Uterus (tissue), 4 donors: ENCODE measurements around the gene DCANP1. TPM values are rescaled to one million over a fixed set of nuclear protein-coding genes. Genes with fewer than 3 reads are reported as not detected.

ENCODE experiments used
- DNase-seq, 2 donors: peaks; one replicate each; pipeline ENCODE4 v3.0.0-alpha.2; 2019 to 2020
- H3K27ac ChIP-seq, 2 donors: fragments of 200-600 bp; sonication (generic); 1 replicate in 1 of 2; 2 replicates in 1 of 2; pipeline ENCODE4 v1.5.1; 2016 to 2018
- H3K27me3 ChIP-seq, 2 donors: fragments of 200-600 bp; sonication (generic); one replicate each; pipeline ENCODE4 v1.5.1; 2018 to 2019; ENCODE audit warnings: control low read depth in 1 of 2
- H3K36me3 ChIP-seq, 2 donors: fragments of 200-600 bp; sonication (generic); one replicate each; pipeline ENCODE4 v1.5.1; 2019; ENCODE audit warnings: control low read depth in 1 of 2
- H3K4me1 ChIP-seq, 2 donors: fragments of 200-600 bp; sonication (generic); one replicate each; pipeline ENCODE4 v1.5.1; 2018 to 2019; ENCODE audit warnings: control low read depth in 1 of 2
- H3K4me3 ChIP-seq, 2 donors: fragments of 200-600 bp; sonication (generic); 1 replicate in 1 of 2; 2 replicates in 1 of 2; pipeline ENCODE4 v1.5.1; 2018 to 2019; ENCODE audit warnings: mild to moderate bottlenecking in 1 of 2
- H3K9me3 ChIP-seq, 2 donors: fragments of 200-600 bp; sonication (generic); one replicate each; pipeline ENCODE4 v1.5.1; 2019; ENCODE audit warnings: control low read depth in 1 of 2
- CTCF ChIP-seq, 4 experiments: fragments of 200-600 bp in 2 of 4; fragments of 450-650 bp in 2 of 4; sonication (generic) in 2 of 4; IDR thresholded peaks; one replicate each; pipeline ENCODE4 v1.5.1; 2016 to 2019; ENCODE audit warnings: antibody characterized with exemption in 4 of 4, mild to moderate bottlenecking in 2 of 4, moderate library complexity in 1 of 4
- POLR2A ChIP-seq, 2 donors: fragments of 450-650 bp; IDR thresholded peaks; one replicate each; pipeline ENCODE4 v1.6.1; 2016; ENCODE audit warnings: antibody characterized with exemption in 2 of 2, mild to moderate bottlenecking in 1 of 2, moderate library complexity in 1 of 2
- intact Hi-C: fragments of 100-400 bp; cut with DNase I; formaldehyde crosslinking; loops from one replicate; pipeline ENCODE4 v1.15.1; 2023; ENCODE audit warnings: low total_unique reads
- total RNA-seq, 4 donors: library from RNA; depleted of rRNA in 3 of 4; stranded (reverse); fragments of >200 nt in 3 of 4; gene quantifications; one replicate each; pipeline versions ENCODE4 v1.1.0 to v1.2.4, GENCODE V29; 2014 to 2023
- donor health status: DM: yes; HTN: yes; CAD: no.

DCANP1 gene
- total RNA-seq, 4 donors from 2014 or later, result not detected

- Histone ChIP-seq H3K4me3 (no peak overlapping the region), H3K27ac (no peak overlapping the region), H3K27me3 (no peaks in the 10 kb centered on the region), H3K9me3 (no peaks in the 10 kb centered on the region), H3K36me3 (no peaks in the 10 kb centered on the region), H3K4me1 (peaks cover 0 to 4% of the 10 kb centered on the region in 2 donors)
- TF ChIP-seq POLR2A (IDR thresholded peaks at IDR 0.05) (no peak), CTCF (IDR thresholded peaks at IDR 0.05) (no peak)
- DNase-seq, result no peak
- intact Hi-C loops, result no loop called here
Observed at GRCh38 chr5:135400866-135401265, 46.3 kb downstream of the DCANP1 start.

GRCh38 chr5:135399794-135400542 lies 47.2 kb downstream of the DCANP1 start:
- H3K4me3 ChIP-seq, result peak overlapping the region; percentile 68 to 69
- peak overlapping the region; percentile 84 to 93 for H3K27ac ChIP-seq
- H3K36me3 ChIP-seq, result no peaks in the 10 kb centered on the region
- H3K4me1 ChIP-seq, result peaks cover 0 to 7% of the 10 kb centered on the region in 2 donors
- no peak for TF ChIP-seq POLR2A (IDR thresholded peaks at IDR 0.05)
- TF ChIP-seq CTCF (IDR thresholded peaks at IDR 0.05), result no peak
- DNase-seq, result no peak
- H3K27me3 ChIP-seq, result no peaks in the 10 kb centered on the region
- H3K9me3 ChIP-seq, result no peaks in the 10 kb centered on the region
- intact Hi-C loops, result no loop called here

- intact Hi-C loops, result no loop called here
- Histone ChIP-seq H3K4me1 (peaks cover 0 to 11% of the 10 kb centered on the region in 2 donors), H3K27me3 (no peaks in the 10 kb centered on the region), H3K4me3 (peak within 1 kb of the TSS; percentile 68 to 69), H3K36me3 (no peaks in the 10 kb centered on the region), H3K9me3 (no peaks in the 10 kb centered on the region), H3K27ac (peak within 1 kb of the TSS; percentile 84 to 93)
- TF ChIP-seq CTCF (IDR thresholded peaks at IDR 0.05) (peak in 3 of 4 experiments; percentile 10 to 31 (median 20)), POLR2A (IDR thresholded peaks at IDR 0.05) (peak; percentile 59 to 80)
- DNase-seq, result peak; percentile 82 to 87
Observed at GRCh38 chr5:135398855-135399793, 48.0 kb downstream of the DCANP1 start, which contains the start of gene MACROH2A1. Gene MACROH2A1, minus strand, starts transcription at chr5:135399231. Its CDS starts 10,138 bp downstream, at chr5:135389093.

- H3K4me3 ChIP-seq, result peak overlapping the region; percentile 68 to 69
- H3K27ac ChIP-seq, result peak overlapping the region; percentile 84 to 93
- no peaks in the 10 kb centered on the region for H3K36me3 ChIP-seq
- H3K4me1 ChIP-seq, result peaks cover 0 to 11% of the 10 kb centered on the region in 2 donors
- intact Hi-C loops, result no loop called here
- no peaks in the 10 kb centered on the region for H3K9me3 ChIP-seq
- no peak for TF ChIP-seq POLR2A (IDR thresholded peaks at IDR 0.05)
- no peaks in the 10 kb centered on the region for H3K27me3 ChIP-seq
- peak in 1 of 2 donors; percentile 35 for DNase-seq
Observed at GRCh38 chr5:135398160-135398854, 48.8 kb downstream of the DCANP1 start.

GRCh38 chr5:135397084-135397483 lies 50.1 kb downstream of the DCANP1 start:
- intact Hi-C loops, result no loop called here
- no peaks in the 10 kb centered on the region for H3K27me3 ChIP-seq
- no peak for DNase-seq
- TF ChIP-seq POLR2A (IDR thresholded peaks at IDR 0.05) (no peak), CTCF (IDR thresholded peaks at IDR 0.05) (no peak)
- peaks cover 0 to 11% of the 10 kb centered on the region in 2 donors for H3K4me1 ChIP-seq
- H3K27ac ChIP-seq, result no peak overlapping the region
- no peaks in the 10 kb centered on the region for H3K36me3 ChIP-seq
- no peak overlapping the region for H3K4me3 ChIP-seq
- no peaks in the 10 kb centered on the region for H3K9me3 ChIP-seq
